Activated CD4-positive, alpha-beta T cell treated with anti-CD3 and anti-CD28 coated beads for 36 hours (primary cell): ENCODE measurements around the gene DACT3. TPM values are rescaled to one million over a fixed set of nuclear protein-coding genes. Genes with fewer than 3 reads are reported as not detected.

Experiments used
- ATAC-seq: fragments of 200-7000 bp; cut with Tn5 transposase; one replicate; pipeline ENCODE4 v1.10.0; 2021; ENCODE audit warnings: mild to moderate bottlenecking, moderate library complexity
- CTCF ChIA-PET: fragments of 350-600 bp; sonication (Branson Sonifier 250); formaldehyde crosslinking; loops from one replicate; lab custom pipeline; 2021; ENCODE audit warnings: antibody characterized with exemption; lab: Charles Lee
- POLR2A ChIA-PET: fragments of 350-600 bp; sonication (Branson Sonifier 250); formaldehyde crosslinking; loops from one replicate; lab custom pipeline; 2021; ENCODE audit warnings: antibody characterized with exemption, inconsistent platforms; lab: Charles Lee
- DNase-seq: peaks from one replicate; pipeline ENCODE4 v3.0.0-alpha.2; 2020
- H3K27ac Mint-ChIP-seq: one replicate; pipeline ENCODE4 v1.8.0; 2021; ENCODE audit warnings: mixed read lengths
- H3K27me3 Mint-ChIP-seq: one replicate; pipeline ENCODE4 v1.8.0; 2021; ENCODE audit warnings: mixed read lengths
- H3K36me3 Mint-ChIP-seq: one replicate; pipeline ENCODE4 v1.8.0; 2021; ENCODE audit warnings: low read depth, mixed read lengths
- H3K4me1 Mint-ChIP-seq: one replicate; pipeline ENCODE4 v1.8.0; 2021; ENCODE audit warnings: mixed read lengths
- H3K4me3 Mint-ChIP-seq: one replicate; pipeline ENCODE4 v1.8.0; 2021; ENCODE audit warnings: mild to moderate bottlenecking, moderate library complexity, mixed read lengths
- H3K9me3 Mint-ChIP-seq: one replicate; pipeline ENCODE4 v1.8.0; 2021; ENCODE audit warnings: low read depth, mixed read lengths
- intact Hi-C, 2 experiments: fragments of 100-400 bp; cut with DNase I in 1 of 2; cut with micrococcal nuclease in 1 of 2; formaldehyde crosslinking; loops; one replicate each; pipeline versions ENCODE4 v1.14.2 to v1.15.1; 2022 to 2024; cut with DNase I, micrococcal nuclease
- total RNA-seq, 2 experiments: library from RNA; stranded (reverse); gene quantifications; one replicate each; pipeline ENCODE4 v1.2.3, GENCODE V29; 2021

The DACT3 gene
- total RNA-seq, 2 experiments from 2014 or later = 2.9 to 3.1 TPM

DNA sequence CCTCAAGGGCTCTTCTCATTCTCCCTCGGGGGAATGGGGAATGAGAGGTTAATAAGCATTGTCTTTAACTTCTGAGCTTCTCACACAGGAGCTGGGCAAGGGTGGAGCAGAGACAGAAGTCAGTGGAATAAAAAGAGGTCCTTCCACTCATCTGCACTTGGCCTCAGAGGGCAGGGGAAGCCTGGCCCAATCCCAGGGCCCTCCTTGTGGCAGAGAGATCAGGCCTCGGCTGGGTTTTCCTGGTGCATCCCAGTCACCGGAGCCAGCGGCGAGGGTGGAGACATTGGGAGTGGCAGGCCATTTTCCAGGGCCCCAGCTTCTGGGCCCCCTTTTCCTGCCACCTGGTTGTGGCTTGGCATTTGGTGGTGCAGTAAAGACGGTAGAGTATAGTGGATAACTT is 49.2 kb downstream of the DACT3 start:
- POLR2A ChIA-PET = interaction anchor here (0.7 to 2.4 kb wide), 7 partner anchors 8 to 67 kb away, joined by 3 to 24 read pairs (median 3); partner anchors contain the start of genes CALM3 and DACT3
- ATAC-seq (peak; percentile 6), DNase-seq (no peak)
- intact Hi-C loops = loop anchor here in 1 of 2 experiments (1.0 kb wide), 1 partner anchor 9 kb away; no protein-coding TSS in a partner anchor
- peak overlapping the region; percentile 81 for H3K27ac Mint-ChIP-seq
- H3K4me3 Mint-ChIP-seq = peak overlapping the region; percentile 28
- peaks cover 42% of the 10 kb centered on the region for H3K36me3 Mint-ChIP-seq
- CTCF ChIA-PET = interaction anchor here (0.7 to 14.4 kb wide), 11 partner anchors 10 to 142 kb away, joined by 3 to 206 read pairs (median 4); partner anchors contain the start of genes CALM3 and DACT3
- H3K4me1 Mint-ChIP-seq = peaks cover 75% of the 10 kb centered on the region
- no peaks in the 10 kb centered on the region for H3K27me3 Mint-ChIP-seq
- no peaks in the 10 kb centered on the region for H3K9me3 Mint-ChIP-seq

DNA sequence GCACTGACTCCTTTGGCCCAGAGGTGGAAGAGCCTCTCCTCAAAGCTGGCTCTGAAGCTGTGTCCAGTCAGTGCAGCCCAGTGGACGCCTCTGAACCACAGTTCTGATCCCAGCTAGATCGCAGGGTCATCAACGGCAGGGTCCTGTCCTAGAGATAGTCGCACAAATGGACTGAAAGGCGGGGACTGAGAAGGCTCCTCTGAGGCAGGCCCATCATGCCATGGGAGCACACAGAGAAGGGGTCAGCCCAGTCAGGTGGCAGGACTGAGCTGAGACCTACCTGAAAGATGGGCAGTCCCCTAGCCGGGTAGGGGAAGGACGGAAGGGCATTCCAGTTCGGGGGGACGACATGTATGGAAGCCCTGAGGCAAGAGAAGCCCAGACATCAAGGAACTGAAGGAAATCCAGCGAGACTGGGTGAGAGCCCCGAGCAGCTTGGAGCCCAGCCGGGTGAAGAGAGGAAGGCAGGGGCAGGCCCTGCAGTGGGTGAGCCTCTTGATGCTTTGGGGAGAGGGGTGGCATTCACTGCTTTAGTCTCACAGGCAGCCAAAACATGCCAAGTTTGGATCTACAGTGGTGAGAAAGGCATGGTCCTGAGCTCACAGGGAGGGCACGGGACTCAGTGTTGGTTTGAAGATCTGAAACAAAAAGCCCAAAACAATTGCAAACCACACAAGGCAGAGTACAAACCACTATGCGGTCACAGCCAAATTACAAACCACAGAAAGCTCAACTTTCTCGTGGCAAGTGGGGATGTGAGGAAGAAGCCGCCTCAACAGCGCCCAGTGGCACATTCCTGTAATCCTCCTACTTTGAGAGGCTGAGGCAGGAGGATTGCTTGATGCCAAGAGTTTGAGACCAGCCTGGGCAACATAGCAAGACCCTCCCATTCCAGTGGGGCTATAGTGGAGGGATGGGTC is 49.9 kb downstream of the DACT3 start:
- H3K27ac Mint-ChIP-seq = peak overlapping the region; percentile 81
- no peaks in the 10 kb centered on the region for H3K27me3 Mint-ChIP-seq
- ATAC-seq (peak; percentile 20), DNase-seq (peak; percentile 45)
- ChIA-PET POLR2A (interaction anchor here (0.7 to 2.4 kb wide), 10 partner anchors 7 to 88 kb away, joined by 3 to 24 read pairs (median 4); partner anchors contain the start of genes CALM3 and DACT3), CTCF (interaction anchor here (0.7 to 14.4 kb wide), 8 partner anchors 9 to 143 kb away, joined by 3 to 206 read pairs (median 4); partner anchors contain the start of genes CALM3 and DACT3)
- peaks cover 47% of the 10 kb centered on the region for H3K36me3 Mint-ChIP-seq
- H3K9me3 Mint-ChIP-seq = no peaks in the 10 kb centered on the region
- intact Hi-C loops = loop anchor here in 1 of 2 experiments (1.0 kb wide), 1 partner anchor 9 kb away; no protein-coding TSS in a partner anchor
- peak overlapping the region; percentile 28 for H3K4me3 Mint-ChIP-seq
- H3K4me1 Mint-ChIP-seq = peaks cover 72% of the 10 kb centered on the region

DNA sequence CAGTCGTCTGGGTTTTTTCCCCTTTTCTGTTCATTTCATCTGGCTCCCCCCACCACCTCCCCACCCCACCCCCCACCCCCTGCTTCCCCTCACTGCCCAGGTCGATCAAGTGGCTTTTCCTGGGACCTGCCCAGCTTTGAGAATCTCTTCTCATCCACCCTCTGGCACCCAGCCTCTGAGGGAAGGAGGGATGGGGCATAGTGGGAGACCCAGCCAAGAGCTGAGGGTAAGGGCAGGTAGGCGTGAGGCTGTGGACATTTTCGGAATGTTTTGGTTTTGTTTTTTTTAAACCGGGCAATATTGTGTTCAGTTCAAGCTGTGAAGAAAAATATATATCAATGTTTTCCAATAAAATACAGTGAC is 50.6 kb downstream of the DACT3 start:
- Mint-ChIP-seq H3K27me3 (no peaks in the 10 kb centered on the region), H3K4me3 (peak overlapping the region; percentile 5), H3K4me1 (peaks cover 66% of the 10 kb centered on the region), H3K9me3 (no peaks in the 10 kb centered on the region), H3K27ac (peak overlapping the region; percentile 81), H3K36me3 (peaks cover 51% of the 10 kb centered on the region)
- intact Hi-C loops = no loop called here
- ATAC-seq (no peak), DNase-seq (no peak)
- ChIA-PET POLR2A (interaction anchor here (0.8 to 2.4 kb wide), 4 partner anchors 8 to 87 kb away, joined by 3 to 24 read pairs (median 4); partner anchors contain the start of gene CALM3), CTCF (interaction anchor here (0.5 to 14.4 kb wide), 4 partner anchors 8 to 51 kb away, joined by 3 to 206 read pairs (median 34); partner anchors contain the start of genes CALM3 and DACT3)

DNA sequence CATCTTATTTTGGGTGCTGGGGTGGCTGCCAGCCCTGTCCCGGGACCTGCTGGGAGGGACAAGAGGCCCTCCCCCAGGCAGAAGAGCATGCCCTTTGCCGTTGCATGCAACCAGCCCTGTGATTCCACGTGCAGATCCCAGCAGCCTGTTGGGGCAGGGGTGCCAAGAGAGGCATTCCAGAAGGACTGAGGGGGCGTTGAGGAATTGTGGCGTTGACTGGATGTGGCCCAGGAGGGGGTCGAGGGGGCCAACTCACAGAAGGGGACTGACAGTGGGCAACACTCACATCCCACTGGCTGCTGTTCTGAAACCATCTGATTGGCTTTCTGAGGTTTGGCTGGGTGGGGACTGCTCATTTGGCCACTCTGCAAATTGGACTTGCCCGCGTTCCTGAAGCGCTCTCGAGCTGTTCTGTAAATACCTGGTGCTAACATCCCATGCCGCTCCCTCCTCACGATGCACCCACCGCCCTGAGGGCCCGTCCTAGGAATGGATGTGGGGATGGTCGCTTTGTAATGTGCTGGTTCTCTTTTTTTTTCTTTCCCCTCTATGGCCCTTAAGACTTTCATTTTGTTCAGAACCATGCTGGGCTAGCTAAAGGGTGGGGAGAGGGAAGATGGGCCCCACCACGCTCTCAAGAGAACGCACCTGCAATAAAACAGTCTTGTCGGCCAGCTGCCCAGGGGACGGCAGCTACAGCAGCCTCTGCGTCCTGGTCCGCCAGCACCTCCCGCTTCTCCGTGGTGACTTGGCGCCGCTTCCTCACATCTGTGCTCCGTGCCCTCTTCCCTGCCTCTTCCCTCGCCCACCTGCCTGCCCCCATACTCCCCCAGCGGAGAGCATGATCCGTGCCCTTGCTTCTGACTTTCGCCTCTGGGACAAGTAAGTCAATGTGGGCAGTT is 51.2 kb downstream of the DACT3 start:
- H3K27me3 Mint-ChIP-seq = no peaks in the 10 kb centered on the region
- H3K4me3 Mint-ChIP-seq = no peak overlapping the region
- peak overlapping the region; percentile 49 for H3K27ac Mint-ChIP-seq
- intact Hi-C loops = loop anchor here in 1 of 2 experiments (10.0 kb wide), 1 partner anchor 1855 kb away; no protein-coding TSS in a partner anchor
- no peak for DNase-seq
- no peaks in the 10 kb centered on the region for H3K9me3 Mint-ChIP-seq
- ChIA-PET POLR2A (interaction anchor here (1.2 kb wide), 1 partner anchor 9 kb away, joined by 4 read pairs; no protein-coding TSS in a partner anchor), CTCF (interaction anchor here (0.5 to 14.4 kb wide), 6 partner anchors 8 to 72 kb away, joined by 3 to 206 read pairs (median 4); partner anchors contain the start of genes CALM3 and DACT3)
- ATAC-seq = no peak
- peaks cover 51% of the 10 kb centered on the region for H3K36me3 Mint-ChIP-seq
- peaks cover 68% of the 10 kb centered on the region for H3K4me1 Mint-ChIP-seq

DNA sequence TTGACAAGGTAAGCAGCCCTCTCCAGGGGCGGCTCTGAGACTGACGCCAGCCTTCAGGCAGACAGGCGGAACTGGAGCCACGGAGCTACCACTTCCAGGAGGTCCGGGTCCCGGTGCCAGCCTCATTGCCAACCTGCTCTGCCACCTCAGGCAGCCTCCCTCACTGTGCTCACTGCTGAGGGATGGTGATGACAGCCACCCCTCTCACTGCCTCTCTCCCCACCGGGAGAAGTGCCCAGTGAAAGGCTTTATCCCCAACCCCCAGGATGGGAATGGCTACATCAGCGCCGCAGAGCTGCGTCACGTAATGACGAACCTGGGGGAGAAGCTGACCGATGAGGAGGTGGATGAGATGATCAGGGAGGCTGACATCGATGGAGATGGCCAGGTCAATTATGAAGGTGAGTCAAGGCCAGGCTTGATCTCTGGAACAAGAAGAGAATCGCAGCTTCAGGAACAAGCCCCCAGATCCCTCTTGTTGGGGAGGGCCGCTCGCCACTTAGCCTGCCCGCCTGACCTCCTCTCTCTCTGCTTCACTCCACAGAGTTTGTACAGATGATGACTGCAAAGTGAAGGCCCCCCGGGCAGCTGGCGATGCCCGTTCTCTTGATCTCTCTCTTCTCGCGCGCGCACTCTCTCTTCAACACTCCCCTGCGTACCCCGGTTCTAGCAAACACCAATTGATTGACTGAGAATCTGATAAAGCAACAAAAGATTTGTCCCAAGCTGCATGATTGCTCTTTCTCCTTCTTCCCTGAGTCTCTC is 52.2 kb downstream of the DACT3 start:
- ChIA-PET POLR2A (interaction anchor here (0.9 kb wide), 1 partner anchor 8 kb away, joined by 3 read pairs; no protein-coding TSS in a partner anchor), CTCF (interaction anchor here (0.7 to 14.4 kb wide), 5 partner anchors 14 to 71 kb away, joined by 3 to 206 read pairs (median 4); partner anchors contain the start of gene DACT3)
- H3K4me3 Mint-ChIP-seq = no peak overlapping the region
- H3K4me1 Mint-ChIP-seq = peaks cover 65% of the 10 kb centered on the region
- H3K27me3 Mint-ChIP-seq = no peaks in the 10 kb centered on the region
- intact Hi-C loops = loop anchor here in 1 of 2 experiments (10.0 kb wide), 1 partner anchor 1854 kb away; no protein-coding TSS in a partner anchor
- H3K9me3 Mint-ChIP-seq = no peaks in the 10 kb centered on the region
- H3K36me3 Mint-ChIP-seq = peaks cover 52% of the 10 kb centered on the region
- H3K27ac Mint-ChIP-seq = no peak overlapping the region
- ATAC-seq = no peak
- no peak for DNase-seq

DNA sequence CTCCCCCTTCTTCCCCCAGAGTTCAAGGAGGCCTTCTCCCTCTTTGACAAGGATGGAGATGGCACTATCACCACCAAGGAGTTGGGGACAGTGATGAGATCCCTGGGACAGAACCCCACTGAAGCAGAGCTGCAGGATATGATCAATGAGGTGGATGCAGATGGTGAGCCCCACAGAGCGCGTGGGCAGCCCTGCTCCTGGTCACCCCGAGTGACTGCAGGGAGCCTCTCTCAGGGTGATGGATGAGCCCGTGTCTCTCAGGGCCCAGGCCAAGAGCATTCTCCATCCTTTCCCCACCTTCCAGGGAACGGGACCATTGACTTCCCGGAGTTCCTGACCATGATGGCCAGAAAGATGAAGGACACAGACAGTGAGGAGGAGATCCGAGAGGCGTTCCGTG is 52.8 kb downstream of the DACT3 start:
- DNase-seq (no peak), ATAC-seq (no peak)
- Mint-ChIP-seq H3K27me3 (no peaks in the 10 kb centered on the region), H3K27ac (no peak overlapping the region), H3K36me3 (peaks cover 58% of the 10 kb centered on the region), H3K4me3 (no peak overlapping the region), H3K4me1 (peaks cover 66% of the 10 kb centered on the region), H3K9me3 (no peaks in the 10 kb centered on the region)
- ChIA-PET CTCF (interaction anchor here (0.6 to 1.8 kb wide), 4 partner anchors 15 to 71 kb away, joined by 3 to 4 read pairs (median 4); partner anchors contain the start of gene DACT3), POLR2A (interaction anchor here (0.9 kb wide), 1 partner anchor 9 kb away, joined by 3 read pairs; no protein-coding TSS in a partner anchor)
- intact Hi-C loops = loop anchor here in 1 of 2 experiments (10.0 kb wide), 1 partner anchor 1853 kb away; no protein-coding TSS in a partner anchor

DNA sequence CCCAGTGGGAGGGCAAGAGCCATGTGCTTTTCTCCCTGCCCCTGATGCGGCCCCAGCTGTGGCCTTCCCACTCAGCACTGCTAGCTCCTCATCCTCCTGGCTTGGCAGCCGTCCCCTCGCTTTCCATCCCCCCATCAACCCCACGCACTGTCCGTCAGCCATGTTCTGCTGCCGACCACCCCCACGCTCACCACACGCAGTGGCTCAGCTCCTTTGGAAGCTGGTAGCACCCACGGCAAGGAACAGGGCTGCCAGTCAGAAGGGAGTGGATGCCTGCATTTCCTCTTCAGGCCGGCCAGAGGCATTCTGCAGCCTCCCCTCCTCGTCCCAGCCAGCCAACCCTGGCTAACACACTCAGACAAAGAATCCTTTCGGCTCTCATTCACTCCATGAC is 53.5 kb downstream of the DACT3 start:
- Mint-ChIP-seq H3K4me1 (peaks cover 67% of the 10 kb centered on the region), H3K36me3 (peaks cover 62% of the 10 kb centered on the region), H3K4me3 (no peak overlapping the region), H3K27me3 (no peaks in the 10 kb centered on the region), H3K27ac (no peak overlapping the region), H3K9me3 (no peaks in the 10 kb centered on the region)
- intact Hi-C loops = loop anchor here in 1 of 2 experiments (10.0 kb wide), 1 partner anchor 1853 kb away; no protein-coding TSS in a partner anchor
- ChIA-PET CTCF (interaction anchor here (0.6 to 1.8 kb wide), 4 partner anchors 54 to 155 kb away, joined by 3 to 4 read pairs (median 4); partner anchors contain the start of gene DACT3), POLR2A (interaction anchor here (0.5 to 1.9 kb wide), 6 partner anchors 10 to 56 kb away, joined by 3 to 10 read pairs (median 4); partner anchors contain the start of gene DACT3)
- no peak for DNase-seq
- ATAC-seq = no peak

DNA sequence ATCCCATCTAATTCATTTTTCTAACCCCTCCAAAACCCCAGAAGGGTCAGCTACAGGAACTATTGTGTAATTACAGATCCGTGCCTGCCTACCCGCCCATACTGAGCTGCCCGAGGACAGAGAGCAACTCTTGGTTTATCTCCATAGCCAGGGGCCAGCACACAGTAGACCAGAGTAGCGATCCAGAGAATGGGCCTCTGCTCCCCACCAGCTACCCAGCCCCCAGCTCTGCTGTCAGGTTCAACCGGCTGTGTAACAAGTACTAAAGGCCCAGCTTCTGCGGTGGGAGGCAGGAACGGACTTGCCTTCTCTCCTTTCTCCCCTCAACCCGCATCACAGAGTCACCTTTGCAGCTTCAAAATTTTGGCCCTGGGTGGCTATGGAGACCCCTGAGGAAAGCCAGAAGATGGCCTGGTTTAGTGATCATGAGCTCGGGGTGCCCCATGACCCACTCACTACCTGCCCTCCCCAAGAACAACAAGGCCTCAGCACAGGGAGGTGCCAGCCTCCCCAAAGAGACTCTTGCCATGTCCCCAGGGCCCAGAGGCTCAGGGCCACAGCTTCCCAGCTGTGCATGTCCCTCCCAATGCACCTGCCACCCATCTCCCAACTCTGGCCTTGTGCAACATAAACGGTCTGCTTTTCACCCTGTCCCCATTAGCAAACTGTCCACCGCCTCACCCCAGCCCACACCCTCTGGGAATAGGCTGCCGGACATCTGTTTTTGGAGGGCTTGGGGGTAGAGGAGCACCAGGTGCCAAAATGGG is 54.1 kb downstream of the DACT3 start:
- H3K36me3 Mint-ChIP-seq = peaks cover 67% of the 10 kb centered on the region
- no peak for ATAC-seq

More for the DNA sequence above, 54.1 kb downstream of the DACT3 start:
- H3K4me3 Mint-ChIP-seq = no peak overlapping the region
- peaks cover 61% of the 10 kb centered on the region for H3K4me1 Mint-ChIP-seq
- H3K9me3 Mint-ChIP-seq = no peaks in the 10 kb centered on the region
- no peaks in the 10 kb centered on the region for H3K27me3 Mint-ChIP-seq
- CTCF ChIA-PET = interaction anchor here (0.6 to 2.6 kb wide), 7 partner anchors 16 to 232 kb away, joined by 3 to 12 read pairs (median 4); partner anchors contain the start of gene DACT3
- intact Hi-C loops = loop anchor here in 1 of 2 experiments (10.0 kb wide), 1 partner anchor 1852 kb away; no protein-coding TSS in a partner anchor
- DNase-seq = no peak
- POLR2A ChIA-PET = interaction anchor here (0.6 to 1.9 kb wide), 5 partner anchors 12 to 107 kb away, joined by 3 to 14 read pairs (median 4); partner anchors contain the start of gene DACT3
- H3K27ac Mint-ChIP-seq = no peak overlapping the region
